HG02642 (cell line): Measurements from ENCODE around the gene CPLX1.
"Not testable (repeated sequence)": the region's sequence is repeated elsewhere in the genome, so short reads cannot be mapped to it uniquely, and the experiment has no call there.

Experiments used
- ATAC-seq: cut with Tn5 transposase; IDR thresholded peaks from one replicate; pipeline ENCODE4 v1.9.1; 2021; ENCODE audit warnings: mild to moderate bottlenecking; ENCODE audit not compliant: unreplicated experiment, poor library complexity

The CPLX1 gene

DNA sequence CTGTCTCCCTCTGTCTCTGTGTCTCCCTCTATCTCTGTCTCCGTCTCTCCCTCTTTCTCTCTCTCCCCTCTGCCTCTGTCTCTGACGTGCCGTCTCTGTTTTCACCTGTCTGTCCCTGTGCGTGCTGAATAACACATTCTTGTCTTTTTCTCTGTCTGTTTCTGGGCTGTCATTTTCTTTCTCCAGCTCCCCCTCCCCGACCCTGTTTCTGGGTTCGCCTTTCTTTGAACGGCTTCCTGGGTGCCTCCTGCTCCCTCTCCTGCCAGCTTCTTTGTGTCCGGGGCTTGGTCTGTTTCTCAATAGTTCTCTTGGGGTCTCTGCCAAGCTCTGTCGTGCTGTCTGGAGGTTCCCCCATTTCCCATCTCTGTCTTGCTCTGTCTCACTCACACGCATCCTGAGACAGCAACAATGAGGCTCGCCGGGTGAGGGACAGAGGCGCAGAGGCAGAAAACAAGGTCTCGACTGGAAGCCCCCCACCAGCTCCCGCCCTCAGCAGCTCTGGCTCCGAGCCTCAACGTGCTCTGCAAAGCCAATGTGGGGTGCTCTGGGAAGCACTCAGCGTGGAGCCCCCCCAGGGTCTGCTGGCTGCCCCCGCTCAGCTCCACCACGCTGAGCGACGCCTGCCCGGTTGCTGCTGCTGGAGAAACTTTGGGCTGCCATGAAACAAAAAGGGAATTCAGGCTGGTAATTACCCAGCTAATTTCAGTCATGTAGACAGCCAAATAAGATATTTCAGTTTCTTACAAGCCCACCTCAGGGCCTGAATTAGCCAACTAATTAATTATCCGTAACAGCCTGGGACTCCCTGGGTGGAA is 3.4 kb downstream of the CPLX1 start:
- no peak for ATAC-seq

DNA sequence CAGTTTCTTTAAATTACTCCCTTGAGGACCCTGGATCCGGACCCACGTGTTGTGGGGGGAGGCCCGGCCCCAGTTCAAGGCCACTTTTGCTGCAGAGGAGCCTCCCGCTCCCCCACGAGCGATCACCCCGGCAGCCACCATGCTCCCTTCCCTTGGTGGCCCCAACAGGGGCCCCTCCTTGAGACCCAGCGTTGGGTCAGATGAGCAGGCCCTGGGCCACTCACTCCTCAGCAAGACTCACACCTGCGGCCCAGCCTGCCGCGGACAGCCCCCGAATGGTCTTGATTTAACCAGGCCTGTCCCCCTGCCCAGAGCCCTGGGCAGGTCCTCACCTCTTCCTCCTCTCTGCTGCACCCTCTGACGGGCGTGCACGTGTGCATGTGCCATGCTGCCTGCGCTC is 4.3 kb downstream of the CPLX1 start:
- ATAC-seq = no peak

DNA sequence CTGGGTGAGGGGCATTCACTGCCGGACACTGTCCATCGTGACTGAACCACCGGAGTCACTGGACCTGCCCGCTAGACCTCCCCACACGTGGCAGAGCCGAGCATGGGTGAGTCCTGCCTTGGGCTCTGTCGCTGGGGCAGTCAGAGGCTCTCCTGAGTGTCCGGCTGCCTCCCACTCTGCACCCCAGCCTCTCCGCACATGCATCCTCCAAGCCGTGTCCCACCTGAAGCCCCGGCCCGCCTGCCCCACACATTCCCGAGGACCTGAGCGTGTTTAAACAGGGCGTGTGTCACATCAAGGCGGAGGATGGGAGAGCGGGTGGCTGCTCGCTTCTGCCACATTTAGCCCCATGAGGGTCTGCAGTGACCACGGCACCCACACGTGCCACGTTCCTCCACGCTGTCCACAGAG is 4.7 kb downstream of the CPLX1 start:
- no peak for ATAC-seq

DNA sequence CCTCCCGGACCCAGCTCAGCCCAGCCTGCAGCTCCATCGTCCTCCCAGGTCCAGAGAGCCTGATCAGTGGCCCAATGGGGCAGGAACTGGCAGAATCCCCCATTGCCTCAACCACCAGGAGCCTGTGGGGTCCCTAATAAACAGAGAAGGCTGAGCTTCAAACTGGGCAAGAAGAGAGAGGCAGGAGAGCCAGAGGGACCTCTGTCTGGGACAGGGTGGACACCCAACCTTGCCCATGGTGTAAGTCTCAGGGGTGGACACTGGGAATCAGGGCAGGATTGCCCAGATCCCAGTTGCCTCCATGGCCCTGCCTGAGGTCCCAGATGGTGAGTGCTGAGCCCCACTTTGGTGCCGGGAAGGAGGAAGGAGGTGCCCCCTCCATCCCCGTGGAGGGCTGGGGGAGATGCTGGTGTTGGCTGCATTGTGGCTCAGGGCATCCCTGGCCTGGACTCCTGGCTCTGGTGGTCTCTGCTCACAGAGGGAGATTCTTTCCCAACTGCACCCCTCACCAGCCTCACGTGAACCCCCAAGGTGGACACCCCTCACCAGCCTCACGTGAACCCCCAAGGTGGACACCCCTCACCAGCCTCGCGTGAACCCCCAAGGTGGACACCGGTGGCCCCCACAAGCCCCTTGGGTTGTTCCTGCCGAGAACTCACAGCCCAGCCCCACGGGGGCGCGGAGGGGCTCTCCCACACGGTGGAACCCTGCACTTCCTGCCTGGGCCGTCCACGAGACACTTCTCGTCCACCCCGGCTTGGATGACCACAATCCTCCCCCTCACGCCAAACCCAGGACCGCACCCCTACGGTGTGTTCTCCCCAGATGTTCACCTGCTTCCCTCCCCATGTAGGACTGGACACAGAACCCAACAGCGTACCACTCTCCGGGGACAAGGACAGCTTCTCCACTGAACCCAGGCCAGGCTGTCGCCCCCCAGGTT is 5.4 kb downstream of the CPLX1 start:
- ATAC-seq = no peak

DNA sequence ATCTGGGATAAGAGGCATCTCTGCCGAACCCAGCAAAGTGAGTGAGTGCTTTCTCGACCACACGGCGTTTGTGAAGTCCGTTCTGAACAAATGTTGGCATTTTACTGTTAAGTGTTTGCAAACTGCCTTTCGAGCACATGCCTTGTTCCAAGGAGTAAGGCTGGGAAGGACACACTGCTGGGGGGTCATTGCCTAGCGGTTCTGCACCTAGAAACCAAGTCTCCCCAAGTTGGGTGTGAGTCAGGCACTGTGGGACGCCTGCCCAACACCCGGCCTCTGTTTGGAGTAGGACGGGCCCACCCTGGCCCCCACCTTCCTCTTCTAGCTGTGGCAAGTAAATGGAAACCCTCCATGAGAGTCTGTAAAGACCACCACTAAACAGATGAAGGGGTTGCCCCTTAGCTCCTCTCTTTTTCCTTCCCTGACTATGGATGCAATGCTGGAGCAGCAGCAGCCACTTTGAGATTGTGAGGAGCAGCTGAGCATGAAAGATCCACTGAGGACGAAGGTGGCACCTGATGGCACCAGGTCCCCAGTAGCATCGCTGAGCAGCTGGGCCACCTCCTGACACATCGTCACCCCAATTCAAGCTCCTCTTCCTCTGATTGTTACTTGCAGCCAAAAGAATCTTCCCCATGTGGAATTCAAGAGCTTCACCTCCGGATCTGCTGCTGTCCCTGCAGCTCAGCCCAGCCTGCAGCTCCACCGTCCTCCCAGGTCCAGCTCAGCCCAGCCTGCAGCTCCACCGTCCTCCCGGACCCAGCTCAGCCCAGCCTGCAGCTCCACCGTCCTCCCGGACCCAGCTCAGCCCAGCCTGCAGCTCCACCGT is 6.3 kb downstream of the CPLX1 start:
- ATAC-seq = no peak

DNA sequence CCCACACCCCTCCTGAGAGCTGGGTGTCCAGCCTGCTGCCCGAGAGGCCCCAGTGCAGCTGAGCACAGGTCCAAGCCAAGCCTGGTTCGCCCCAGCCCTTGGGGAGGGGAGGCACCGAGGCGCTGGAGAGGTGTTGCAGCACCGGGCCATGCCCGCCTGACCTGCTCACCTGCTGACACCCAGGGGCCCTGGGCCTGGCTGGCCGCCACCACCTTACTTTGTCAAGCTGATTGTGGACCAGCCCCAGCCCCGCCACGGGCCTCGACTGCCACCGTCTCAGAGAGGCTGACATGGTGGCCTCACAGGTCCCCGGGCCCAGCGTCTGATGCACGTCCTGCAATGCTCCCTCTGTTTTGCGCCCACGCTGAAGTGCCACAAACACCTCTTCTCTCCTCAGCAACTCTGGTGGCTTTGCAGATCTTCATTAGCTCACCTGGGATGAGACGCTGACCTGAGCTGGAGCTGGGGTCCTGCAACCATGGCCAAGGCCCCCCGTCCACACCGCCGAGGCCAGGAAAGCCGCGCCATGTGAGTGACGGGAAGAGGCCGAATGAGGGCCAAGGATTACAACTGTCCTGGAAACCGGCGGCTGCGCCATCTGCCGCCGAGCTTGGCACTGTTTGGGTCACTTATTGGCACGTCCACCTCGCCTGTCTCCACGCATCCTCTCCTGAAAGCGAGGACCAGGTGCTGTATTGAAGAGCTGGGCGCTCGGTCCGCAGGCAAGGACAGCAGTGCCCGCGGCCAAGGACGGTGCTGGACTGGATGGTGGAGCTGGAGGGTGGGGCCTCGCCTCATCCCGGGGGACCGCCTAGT is 7.6 kb downstream of the CPLX1 start:
- no peak for ATAC-seq

DNA sequence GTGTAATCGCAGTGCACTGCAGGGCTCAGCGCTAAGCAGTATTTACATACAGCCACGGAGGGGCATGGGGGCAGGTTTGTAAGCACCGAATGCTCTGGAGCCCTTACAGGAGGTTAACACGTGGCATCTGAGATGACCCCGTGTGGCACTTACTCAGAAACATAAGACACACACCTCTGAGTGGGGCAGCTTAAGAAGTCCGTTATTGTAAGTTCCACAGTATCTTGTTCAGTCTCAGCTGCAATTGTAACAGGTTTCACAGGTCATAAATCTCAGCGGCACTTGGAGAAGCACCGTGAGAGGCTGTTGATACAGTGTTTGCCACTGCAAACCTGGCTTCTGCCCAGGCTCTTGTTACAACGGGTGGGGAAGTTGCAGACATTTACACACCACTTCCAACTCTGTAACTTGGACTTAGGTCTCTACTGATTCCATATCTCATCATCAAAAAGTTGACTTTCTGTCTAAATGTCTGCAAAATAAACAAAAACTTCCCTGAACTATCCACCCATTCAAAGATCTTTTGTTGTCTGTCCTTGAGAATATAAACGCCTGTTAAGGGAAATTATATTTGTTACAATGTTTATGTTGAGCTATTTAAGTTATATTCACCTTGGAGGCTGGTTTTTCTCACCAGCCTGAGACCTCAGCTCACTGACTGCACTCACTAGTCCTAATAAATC is 10.3 kb downstream of the CPLX1 start:
- no peak for ATAC-seq

DNA sequence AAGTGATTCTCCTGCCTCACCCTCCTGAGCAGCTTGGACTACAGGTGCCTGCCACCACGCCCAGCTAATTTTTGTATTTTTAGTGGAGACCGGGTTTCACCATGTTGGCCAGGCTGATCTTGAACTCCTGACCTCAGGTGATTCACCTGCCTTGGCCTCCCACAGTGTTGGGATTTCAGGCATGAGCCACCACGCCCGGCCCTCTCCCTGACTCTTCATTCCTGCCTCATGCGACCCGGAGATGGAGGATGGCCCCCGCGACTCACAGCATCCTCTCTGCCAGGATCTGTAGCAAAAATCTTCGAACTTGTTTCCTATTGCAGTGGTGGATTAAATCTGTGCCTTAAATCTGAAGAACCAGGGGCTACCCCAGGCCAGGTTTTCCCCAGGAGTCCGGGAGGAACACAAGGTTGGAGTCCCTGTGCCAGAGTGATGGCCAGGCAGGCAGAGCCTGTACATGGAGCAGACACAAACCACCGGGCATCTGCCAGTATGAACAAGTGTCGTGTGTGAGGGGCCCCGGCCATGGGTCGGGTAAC is 11.5 kb downstream of the CPLX1 start:
- no peak for ATAC-seq

DNA sequence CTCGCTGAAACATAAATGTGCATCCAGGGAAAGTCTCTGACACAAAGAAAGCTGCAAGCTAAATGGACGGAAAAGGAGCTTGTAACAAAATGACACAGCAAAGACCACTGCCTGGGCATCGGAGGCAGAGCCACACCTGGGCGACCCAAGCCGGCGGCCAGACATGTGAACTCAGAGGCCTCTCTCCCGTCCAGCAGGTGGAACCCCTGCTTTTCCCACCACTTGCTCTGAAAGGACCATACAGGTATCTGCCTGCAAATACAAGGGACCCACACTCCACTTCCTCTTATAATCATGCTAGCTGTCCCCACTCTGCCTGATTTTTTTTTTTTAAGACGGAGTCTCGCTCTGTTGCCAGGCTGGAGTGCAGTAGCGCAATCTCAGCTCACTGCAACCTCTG is 12.0 kb downstream of the CPLX1 start:
- no peak for ATAC-seq

DNA sequence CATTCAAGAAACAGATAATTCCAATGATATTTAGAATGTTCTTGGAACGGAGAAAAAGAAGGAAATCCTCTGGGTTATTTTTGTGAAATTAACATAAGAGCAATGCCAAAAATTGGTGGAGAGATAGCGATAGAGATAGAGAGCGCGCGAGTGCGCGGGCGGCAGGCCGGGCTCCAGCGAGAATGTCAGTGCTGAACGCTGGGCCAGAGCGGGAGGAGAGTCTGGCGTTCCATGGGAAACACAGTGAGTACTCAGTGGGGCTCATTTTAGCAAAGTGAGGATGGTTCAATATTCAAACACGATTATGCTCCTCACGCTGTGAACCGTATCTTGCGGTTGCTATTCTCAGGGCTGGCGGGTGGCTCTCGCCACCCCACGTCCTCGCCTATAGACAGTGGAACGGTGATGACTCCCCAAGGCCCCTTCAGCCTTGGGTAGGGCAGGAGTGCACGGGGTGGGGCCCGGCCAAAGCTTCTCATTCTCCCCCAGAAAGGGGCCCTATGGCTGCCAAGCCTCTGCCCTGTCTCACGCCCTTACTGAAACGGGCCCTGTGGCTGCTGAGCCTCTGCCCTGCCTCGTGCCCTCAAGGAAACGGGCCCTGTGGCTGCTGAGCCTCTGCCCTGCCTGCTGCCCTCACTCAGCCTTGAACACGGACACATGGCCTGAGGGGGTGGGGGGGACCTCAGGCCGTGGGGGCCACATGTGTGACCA is 16.9 kb downstream of the CPLX1 start:
- no peak for ATAC-seq

DNA sequence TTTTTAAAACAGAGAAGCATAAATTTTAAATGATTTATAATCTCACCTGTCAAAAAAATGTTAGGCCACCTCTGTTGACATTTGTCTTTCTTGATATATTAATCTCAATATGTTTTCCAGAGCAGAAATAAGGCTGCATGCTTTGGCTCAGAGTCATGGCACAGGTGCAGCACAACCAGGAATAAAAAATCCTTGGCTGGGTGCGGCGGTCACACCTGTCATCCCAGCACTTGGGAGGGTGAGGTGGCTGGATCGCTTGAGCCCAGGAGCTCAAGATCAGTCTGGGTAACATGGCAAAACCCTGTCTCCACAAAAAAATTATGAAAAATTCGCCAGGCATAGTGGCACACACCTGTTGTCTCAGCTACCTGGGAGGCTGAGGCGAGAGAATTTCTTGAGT is 18.1 kb downstream of the CPLX1 start:
- ATAC-seq = no peak

DNA sequence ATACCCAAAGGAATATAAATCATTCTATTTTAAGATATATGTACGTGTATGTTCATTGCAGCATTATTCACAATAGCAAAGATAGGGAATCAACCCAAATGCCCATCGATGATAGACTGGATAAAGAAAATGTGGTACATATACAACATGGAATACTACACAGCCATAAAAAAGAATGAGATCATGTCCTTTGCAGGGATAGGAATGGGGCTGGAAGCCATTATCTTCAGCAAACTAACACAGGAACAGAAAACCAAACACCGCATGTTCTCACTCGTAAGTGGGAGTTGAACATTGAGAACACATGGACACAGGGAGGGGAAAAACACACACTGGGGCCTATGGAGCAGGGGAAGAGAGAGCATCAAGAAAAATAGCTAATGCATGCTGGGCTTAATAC is 18.9 kb downstream of the CPLX1 start:
- not testable (repeated sequence) for ATAC-seq

DNA sequence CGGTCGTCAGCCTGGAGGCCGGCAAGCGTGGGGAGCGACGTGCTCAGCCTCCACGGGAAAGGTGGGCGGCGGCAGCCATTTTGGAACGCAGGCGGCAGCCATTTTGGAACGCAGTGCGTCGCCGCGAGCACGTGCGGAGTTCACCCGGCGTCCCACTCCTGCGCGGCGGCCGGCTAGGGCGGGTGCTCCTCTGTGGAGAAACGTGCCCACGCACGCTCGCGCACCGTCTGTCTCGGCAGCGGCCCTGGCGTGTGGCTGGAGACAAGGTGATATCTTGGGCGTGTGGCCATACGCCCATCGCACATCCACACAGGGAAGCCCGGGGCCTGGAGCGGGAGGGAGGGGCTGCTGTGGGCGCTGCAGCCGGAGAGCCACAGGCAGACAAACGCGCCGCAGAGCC is 21.1 kb downstream of the CPLX1 start:
- no peak for ATAC-seq

DNA sequence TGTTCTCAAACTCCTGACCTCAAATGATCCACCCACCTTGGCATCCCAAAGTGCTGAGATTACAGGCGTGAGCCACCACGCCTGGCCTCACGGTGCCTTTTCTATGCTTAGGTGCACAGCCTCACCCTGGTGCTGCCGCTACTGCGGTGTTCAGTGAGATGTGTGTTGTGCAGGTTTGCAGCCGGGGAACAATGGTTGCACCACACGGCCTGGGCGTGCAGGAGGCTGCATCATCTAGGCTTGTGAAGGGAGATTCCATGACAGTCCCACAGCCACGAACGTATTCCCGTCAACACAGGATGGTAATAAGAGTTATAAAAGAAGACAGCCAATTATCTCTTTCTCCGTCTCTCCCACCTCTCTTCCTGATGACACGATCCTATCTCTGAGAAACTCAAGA is 22.0 kb downstream of the CPLX1 start:
- no peak for ATAC-seq

DNA sequence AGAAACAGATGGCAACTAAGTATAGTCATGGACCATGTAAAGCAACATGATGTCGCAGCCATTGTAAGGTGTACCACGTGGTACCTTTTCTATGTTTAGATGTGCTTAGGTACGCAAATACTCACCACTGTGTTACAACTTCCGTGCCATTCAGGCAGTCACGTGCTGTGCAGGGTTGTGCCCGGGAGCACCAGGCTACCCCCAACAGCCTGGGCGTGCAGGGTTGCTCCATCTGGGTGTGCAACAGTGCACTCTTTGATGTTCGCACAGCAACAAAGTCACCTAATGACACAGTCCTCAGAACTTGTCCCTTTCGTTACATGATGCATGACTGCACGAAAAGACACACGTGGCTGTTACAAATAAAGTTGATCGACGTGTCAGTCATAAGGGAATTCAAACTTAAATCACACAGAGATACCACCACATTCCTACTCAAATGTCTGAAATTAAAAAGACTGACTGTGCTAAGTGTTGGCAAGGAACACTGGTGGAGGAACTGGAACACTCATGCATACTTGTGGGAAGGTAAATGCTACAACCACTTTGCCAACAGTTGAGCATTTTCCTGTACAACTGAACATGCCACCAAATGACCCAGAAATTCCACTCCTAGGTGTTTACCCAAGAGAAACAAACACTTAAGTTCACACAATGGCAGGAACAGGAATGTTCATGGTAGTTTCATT is 24.3 kb downstream of the CPLX1 start:
- ATAC-seq = no peak

DNA sequence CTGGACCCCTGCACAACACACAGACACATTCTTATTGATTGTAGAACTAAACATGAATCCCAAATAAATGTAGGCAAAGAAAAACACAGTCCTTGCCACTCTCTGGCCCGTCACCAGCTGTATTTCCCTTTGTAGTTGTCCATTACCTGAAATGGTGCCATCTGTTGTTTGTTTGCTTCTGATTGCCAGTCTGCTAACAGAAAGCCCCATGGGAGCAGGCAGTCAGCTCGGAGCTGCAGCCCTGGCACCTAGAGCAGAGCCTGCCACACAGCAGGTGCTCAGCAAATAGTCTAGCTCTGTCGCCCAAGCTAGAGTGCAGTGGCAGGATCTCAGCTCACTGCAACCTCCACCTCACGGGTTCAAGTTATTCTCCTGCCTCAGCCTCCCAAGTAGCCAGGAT is 28.9 kb downstream of the CPLX1 start:
- ATAC-seq = no peak

DNA sequence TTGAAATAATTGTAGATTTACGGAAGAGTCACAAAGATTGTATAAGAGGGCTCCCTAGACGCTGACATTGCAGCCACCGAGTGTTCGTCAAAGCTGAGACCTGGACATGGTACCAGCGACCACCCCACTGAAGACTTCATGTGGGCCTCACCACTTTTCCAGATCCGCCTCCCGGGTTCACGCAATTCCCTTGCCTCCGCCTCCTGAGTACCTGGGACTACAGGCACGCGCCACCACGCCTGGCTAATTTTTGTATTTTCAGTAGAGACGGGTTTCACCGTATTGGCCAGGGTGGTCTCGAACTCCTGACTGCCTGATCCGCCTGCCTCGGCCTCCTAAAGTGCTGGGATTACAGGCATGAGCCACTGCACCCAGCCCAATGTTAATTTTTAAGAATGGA is 29.7 kb downstream of the CPLX1 start:
- no peak for ATAC-seq

DNA sequence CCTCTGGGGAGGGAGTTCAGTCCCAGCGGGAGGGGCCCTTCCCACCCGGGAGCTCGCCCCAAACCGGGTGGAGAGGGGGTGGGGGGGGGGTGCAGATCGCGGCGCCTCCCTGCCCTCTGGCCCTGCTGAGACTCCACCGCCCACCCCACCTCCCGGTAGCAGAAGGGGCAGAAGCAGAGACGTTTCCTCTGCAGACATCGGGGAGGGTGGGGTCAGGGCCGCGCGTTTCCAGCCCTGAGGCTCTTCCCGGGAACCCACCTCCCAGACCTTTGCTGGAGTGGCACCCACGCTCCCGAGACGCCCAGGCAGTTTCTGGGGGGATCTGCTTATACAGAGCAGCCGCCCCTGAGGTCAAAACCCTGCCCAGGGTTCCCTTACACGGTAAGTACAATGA is 30.2 kb downstream of the CPLX1 start:
- ATAC-seq = no peak
